Measurements from ENCODE around the gene PDZD2. TPM values are rescaled to one million over a fixed set of nuclear protein-coding genes. Genes with fewer than 3 reads are reported as not detected.
"Not testable (repeated sequence)": the region's sequence is repeated elsewhere in the genome, so short reads cannot be mapped to it uniquely, and the experiment has no call there.

The PDZD2 gene
- 2.1 and 3.6 TPM in 2 replicates for total RNA-seq (2014; rRNA removed; shearing (Covaris generic))

DNA sequence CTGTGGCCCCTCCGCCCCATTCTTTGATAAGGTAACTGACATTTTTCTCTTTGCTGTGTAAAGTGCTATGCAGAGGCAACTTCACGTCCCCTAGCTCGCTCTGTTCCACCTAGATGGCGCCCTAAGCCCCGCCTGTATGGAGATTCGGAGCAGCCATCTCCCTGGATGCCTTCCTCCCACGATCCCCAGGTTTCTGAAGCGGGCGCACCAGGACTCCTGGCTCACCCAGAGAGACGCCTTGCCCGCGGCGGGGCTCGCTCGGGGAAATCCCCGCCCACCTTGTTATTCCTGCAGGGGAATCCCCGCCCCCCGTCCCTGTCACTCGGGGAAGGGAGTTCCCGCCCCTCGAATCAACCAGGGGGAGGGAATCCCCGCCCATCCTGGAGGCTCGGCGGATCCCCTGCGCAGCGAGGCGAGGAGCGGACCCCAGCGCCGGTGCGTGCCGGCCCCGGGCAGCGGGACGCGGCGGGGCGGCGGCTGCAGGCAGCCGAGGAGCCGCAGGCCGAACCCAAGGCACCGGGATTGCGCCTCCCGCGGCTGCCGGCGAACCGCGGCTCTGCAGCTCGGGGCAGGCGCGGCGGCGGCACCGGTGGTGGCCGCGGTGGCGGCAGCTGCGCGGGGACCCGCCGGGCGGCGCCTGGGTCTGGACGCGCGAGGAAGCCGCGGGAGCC is at the start of gene PDZD2:
PDZD2 (plus strand) TSS at position 384 of the 671 bp plus-strand sequence.
- peak; percentile 96 for DNase-seq
- H3K36me3 ChIP-seq (replicated peaks; ENCODE audit: control insufficient read depth, insufficient read depth, low read length) = no peaks in the 10 kb centered on the region
- H3K27me3 ChIP-seq (ENCODE audit: control insufficient read depth, insufficient read depth, low read length) = peaks cover 15% of the 10 kb centered on the region
- peak within 1 kb of the TSS; percentile 67 for H3K4me3 ChIP-seq (ENCODE audit: insufficient read depth, low read depth, low read length)

DNA sequence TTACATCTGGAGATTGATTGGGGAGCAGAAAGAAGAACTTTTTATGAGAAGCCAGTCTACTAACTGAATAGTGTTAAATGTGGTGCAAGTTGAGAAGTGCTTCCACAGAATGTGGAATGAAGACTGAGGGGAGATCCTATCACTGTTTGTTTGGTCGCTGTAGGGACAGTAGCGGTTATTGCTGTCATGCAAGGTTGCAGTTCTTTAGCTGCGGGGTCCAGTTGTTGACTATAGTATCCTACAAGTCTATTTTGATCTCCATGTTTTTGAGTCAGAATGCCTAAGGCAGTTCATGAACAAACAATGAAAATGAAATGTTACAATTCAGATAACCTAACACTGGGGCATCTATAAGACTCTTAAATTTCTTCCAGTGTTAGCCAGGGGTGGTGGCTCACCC is 45.3 kb upstream of the PDZD2 start:
- no peaks in the 10 kb centered on the region for H3K36me3 ChIP-seq (replicated peaks; ENCODE audit: control insufficient read depth, insufficient read depth, low read length)
- no peak overlapping the region for H3K4me3 ChIP-seq (ENCODE audit: insufficient read depth, low read depth, low read length)
- no peak for DNase-seq
- H3K27me3 ChIP-seq (ENCODE audit: control insufficient read depth, insufficient read depth, low read length) = no peaks in the 10 kb centered on the region

GRCh38 chr5:31596354-31596753 is 42.6 kb upstream of the PDZD2 start:
- DNase-seq = no peak
- Histone ChIP-seq H3K36me3 (replicated peaks; ENCODE audit: control insufficient read depth, insufficient read depth, low read length) (no peaks in the 10 kb centered on the region), H3K4me3 (ENCODE audit: insufficient read depth, low read depth, low read length) (no peak overlapping the region), H3K27me3 (ENCODE audit: control insufficient read depth, insufficient read depth, low read length) (no peaks in the 10 kb centered on the region)

- no peak for DNase-seq
- Histone ChIP-seq H3K4me3 (ENCODE audit: insufficient read depth, low read depth, low read length) (no peak overlapping the region), H3K36me3 (replicated peaks; ENCODE audit: control insufficient read depth, insufficient read depth, low read length) (no peaks in the 10 kb centered on the region), H3K27me3 (ENCODE audit: control insufficient read depth, insufficient read depth, low read length) (no peaks in the 10 kb centered on the region)
Observed at GRCh38 chr5:31598640-31599611, 40.0 kb upstream of the PDZD2 start.

DNA sequence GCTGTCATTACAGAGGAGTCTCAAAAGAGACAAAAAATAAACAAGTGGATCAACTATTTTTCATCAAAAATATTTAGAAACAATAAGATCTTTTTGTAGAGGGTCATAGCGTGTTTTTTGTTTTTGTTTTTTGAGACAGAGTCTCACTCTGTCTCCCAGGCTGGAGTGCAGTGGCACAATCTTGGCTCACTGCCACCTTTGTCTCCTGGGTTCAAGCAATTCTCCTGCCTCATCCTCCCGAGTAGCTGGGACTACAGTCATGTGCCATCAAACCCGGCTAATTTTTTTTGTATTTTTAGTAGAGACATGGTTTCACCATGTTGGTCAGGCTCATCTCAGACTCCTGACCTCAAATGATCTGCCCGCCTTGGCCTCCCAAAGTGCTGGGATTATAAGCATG is 36.6 kb upstream of the PDZD2 start:
- H3K4me3 ChIP-seq (ENCODE audit: insufficient read depth, low read depth, low read length); DNase-seq; H3K27me3 ChIP-seq (ENCODE audit: control insufficient read depth, insufficient read depth, low read length); H3K36me3 ChIP-seq (replicated peaks; ENCODE audit: control insufficient read depth, insufficient read depth, low read length): not testable (repeated sequence)

DNA sequence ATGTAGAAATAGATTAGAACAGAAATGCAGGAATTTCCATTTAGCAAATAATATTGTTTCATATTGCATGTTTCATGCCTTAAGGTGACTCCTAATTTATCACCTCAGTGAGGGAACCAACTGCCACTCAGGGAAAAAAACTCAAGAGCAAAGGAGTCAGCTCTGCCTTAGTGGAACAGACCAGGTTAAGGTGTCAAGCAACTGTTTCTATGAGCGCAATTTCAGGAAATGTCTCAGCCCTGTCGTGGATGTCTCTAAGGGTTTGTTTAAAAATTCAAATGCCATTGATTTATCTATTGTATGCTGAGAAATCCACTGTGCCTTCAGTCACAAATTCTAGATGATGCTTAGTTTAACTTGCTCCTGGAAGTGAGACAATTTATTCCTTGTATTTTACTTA is 34.7 kb upstream of the PDZD2 start:
- Histone ChIP-seq H3K27me3 (ENCODE audit: control insufficient read depth, insufficient read depth, low read length) (no peaks in the 10 kb centered on the region), H3K36me3 (replicated peaks; ENCODE audit: control insufficient read depth, insufficient read depth, low read length) (no peaks in the 10 kb centered on the region), H3K4me3 (ENCODE audit: insufficient read depth, low read depth, low read length) (no peak overlapping the region)
- DNase-seq = no peak

DNA sequence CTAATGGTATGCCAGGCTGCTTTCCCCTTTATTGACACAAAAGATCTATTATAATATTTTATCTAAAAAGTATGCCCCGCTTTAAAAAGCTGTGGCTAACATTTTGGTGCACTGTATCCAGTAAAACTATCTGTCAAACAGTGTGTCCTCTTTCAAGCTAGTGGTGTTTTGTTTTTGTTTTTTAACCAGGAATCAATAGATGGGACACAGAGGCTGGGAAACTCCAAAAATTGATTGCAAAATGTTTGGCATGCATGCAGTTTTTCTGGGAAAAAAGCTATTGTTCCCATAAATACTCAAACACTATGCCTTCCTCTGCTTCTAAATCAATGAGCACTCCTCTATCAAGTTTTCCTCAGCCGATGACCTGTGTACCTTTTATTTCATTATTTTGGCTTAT is 34.3 kb upstream of the PDZD2 start:
- H3K36me3 ChIP-seq (replicated peaks; ENCODE audit: control insufficient read depth, insufficient read depth, low read length) = no peaks in the 10 kb centered on the region
- no peaks in the 10 kb centered on the region for H3K27me3 ChIP-seq (ENCODE audit: control insufficient read depth, insufficient read depth, low read length)
- no peak for DNase-seq
- no peak overlapping the region for H3K4me3 ChIP-seq (ENCODE audit: insufficient read depth, low read depth, low read length)

GRCh38 chr5:31605920-31606319 is 33.0 kb upstream of the PDZD2 start:
- Histone ChIP-seq H3K27me3 (ENCODE audit: control insufficient read depth, insufficient read depth, low read length) (no peaks in the 10 kb centered on the region), H3K4me3 (ENCODE audit: insufficient read depth, low read depth, low read length) (no peak overlapping the region), H3K36me3 (replicated peaks; ENCODE audit: control insufficient read depth, insufficient read depth, low read length) (no peaks in the 10 kb centered on the region)
- no peak for DNase-seq

DNA sequence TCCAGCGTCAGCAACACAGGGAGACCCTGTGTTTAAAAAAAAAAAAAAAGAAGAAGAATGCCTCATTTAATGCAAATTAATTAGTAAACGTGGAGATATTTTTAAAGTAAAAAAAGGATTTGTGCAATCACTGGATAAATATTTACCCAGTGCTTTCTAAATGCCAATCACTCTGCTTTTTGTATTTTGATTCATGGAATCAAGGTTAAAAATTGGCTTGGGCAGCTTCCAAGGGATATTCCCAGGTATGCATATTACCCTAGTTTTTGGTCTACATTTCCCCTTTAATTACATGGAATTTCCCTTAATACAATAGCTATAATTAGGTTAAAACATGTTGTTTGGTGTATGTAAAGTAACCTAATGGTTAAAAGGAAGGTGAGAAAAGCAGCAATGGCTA is 31.4 kb upstream of the PDZD2 start:
- DNase-seq = no peak
- Histone ChIP-seq H3K27me3 (ENCODE audit: control insufficient read depth, insufficient read depth, low read length) (no peaks in the 10 kb centered on the region), H3K4me3 (ENCODE audit: insufficient read depth, low read depth, low read length) (no peak overlapping the region)

GRCh38 chr5:31611002-31611401 is 27.9 kb upstream of the PDZD2 start:
- no peaks in the 10 kb centered on the region for H3K36me3 ChIP-seq (replicated peaks; ENCODE audit: control insufficient read depth, insufficient read depth, low read length)
- no peak for DNase-seq
- no peaks in the 10 kb centered on the region for H3K27me3 ChIP-seq (ENCODE audit: control insufficient read depth, insufficient read depth, low read length)
- H3K4me3 ChIP-seq (ENCODE audit: insufficient read depth, low read depth, low read length) = no peak overlapping the region

More for the DNA sequence above, 31.4 kb upstream of the PDZD2 start:
- H3K36me3 ChIP-seq (replicated peaks; ENCODE audit: control insufficient read depth, insufficient read depth, low read length) = no peaks in the 10 kb centered on the region

DNA sequence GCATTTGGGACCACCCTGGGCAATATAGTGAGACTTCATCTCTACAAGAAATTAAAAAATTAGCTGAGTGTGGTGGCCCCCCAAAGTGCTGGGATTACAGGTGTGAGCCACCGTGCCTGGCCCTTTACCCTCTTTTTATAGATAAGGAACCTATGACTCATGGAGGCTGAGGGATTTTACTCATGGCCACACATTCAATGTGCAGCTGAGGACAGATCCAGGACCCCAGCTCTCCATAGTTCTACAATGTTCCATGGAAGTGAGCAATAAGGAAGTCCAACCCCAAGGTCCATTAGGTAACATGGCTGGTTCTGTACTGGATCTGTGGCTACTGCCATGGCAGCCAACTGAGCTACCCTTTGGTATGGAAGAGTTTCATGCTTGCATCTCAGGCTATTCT is 25.3 kb upstream of the PDZD2 start:
- no peaks in the 10 kb centered on the region for H3K36me3 ChIP-seq (replicated peaks; ENCODE audit: control insufficient read depth, insufficient read depth, low read length)
- no peak overlapping the region for H3K4me3 ChIP-seq (ENCODE audit: insufficient read depth, low read depth, low read length)
- no peak for DNase-seq
- no peaks in the 10 kb centered on the region for H3K27me3 ChIP-seq (ENCODE audit: control insufficient read depth, insufficient read depth, low read length)

DNA sequence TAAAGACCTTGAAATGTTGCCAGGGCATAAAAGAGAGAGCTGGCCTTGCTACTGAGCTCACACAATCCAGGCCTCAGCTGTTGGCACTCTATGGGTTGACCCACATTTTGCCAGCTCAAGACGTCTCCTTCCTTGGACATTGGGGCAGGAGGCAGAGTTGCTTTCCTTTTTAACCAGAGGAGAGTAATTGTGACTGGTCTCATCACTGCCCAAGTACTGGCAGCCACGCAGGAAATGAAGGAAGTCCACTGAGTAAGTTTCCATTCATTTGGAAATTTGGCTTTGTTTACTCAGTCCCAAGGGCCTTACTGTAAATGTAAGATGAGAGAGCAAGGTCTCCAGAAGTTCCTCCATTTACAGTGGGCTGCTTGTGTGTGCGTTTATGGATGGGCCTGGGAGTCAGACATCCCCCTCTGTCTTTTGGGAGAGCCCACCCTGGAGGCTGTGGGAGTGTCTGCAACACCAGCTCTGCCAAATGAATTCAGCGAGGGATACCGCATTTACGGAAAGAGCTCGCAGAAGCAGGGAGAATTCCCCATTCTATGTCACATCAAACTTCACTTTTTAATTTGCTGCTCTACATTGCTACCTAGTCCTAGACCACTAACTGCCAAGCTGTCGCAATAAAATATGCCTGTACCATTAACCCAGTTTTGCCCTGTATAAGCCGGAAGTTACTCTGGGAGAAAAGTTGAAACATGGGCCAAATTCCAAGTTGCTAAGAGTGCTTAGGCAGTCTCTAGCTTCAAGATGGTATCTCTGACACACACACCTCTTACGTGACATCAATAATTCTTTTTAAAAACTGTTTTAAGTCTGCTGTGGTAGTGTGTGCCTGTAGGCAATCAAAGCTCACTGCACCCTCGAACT is 24.5 kb upstream of the PDZD2 start:
- DNase-seq = peak; percentile 24
- Histone ChIP-seq H3K36me3 (replicated peaks; ENCODE audit: control insufficient read depth, insufficient read depth, low read length) (no peaks in the 10 kb centered on the region), H3K27me3 (ENCODE audit: control insufficient read depth, insufficient read depth, low read length) (no peaks in the 10 kb centered on the region), H3K4me3 (ENCODE audit: insufficient read depth, low read depth, low read length) (no peak overlapping the region)

- Histone ChIP-seq H3K27me3 (ENCODE audit: control insufficient read depth, insufficient read depth, low read length) (no peaks in the 10 kb centered on the region), H3K4me3 (ENCODE audit: insufficient read depth, low read depth, low read length) (no peak overlapping the region), H3K36me3 (replicated peaks; ENCODE audit: control insufficient read depth, insufficient read depth, low read length) (no peaks in the 10 kb centered on the region)
- DNase-seq = no peak
Observed at GRCh38 chr5:31617867-31618266, 21.1 kb upstream of the PDZD2 start.

DNA sequence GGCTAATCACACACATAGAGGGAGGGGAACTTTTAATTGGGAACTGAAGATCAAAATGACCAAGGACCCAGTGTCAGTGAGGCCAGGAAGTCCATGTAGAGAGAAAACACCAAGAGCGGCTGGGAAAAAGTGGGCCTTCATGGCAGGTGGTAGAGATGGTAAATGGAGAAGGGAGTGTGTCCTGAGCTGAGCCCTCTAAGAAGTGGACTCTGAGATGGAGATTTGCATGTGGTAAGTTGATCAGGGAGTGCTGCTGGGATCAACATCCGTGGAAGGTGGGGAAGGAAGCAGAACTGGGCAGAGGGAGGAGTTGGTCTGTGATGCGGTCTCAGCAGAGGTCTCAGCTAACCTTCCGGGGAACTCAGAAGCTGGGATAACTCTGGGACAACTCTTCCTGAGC is 18.9 kb upstream of the PDZD2 start:
- Histone ChIP-seq H3K4me3 (ENCODE audit: insufficient read depth, low read depth, low read length) (no peak overlapping the region), H3K27me3 (ENCODE audit: control insufficient read depth, insufficient read depth, low read length) (no peaks in the 10 kb centered on the region), H3K36me3 (replicated peaks; ENCODE audit: control insufficient read depth, insufficient read depth, low read length) (no peaks in the 10 kb centered on the region)
- DNase-seq = no peak

Measured in H7 (cell line).